CD8-positive, alpha-beta memory T cell (primary cell): Measurements from ENCODE around the gene GXYLT1. TPM values are rescaled to one million over a fixed set of nuclear protein-coding genes. Genes with fewer than 3 reads are reported as not detected.

Source experiments
- CTCF ChIA-PET: fragments of 350-600 bp; sonication (Branson Sonifier 250); formaldehyde crosslinking; loops from one replicate; lab custom pipeline; 2021; ENCODE audit warnings: antibody characterized with exemption; lab: Charles Lee
- POLR2A ChIA-PET: fragments of 350-600 bp; sonication (Branson Sonifier 250); formaldehyde crosslinking; loops from one replicate; lab custom pipeline; 2021; ENCODE audit warnings: antibody characterized with exemption; lab: Charles Lee
- DNase-seq, 5 donors: peaks; one replicate each; pipeline versions ENCODE4 v3.0.0 to v3.0.0-alpha.2; 2020 to 2022; ENCODE audit warnings: mixed read lengths in 1 of 5
- H3K27ac ChIP-seq: one replicate; pipeline ENCODE4 v1.7.0; 2013; ENCODE audit warnings: low read depth, mild to moderate bottlenecking, low read length, moderate library complexity
- H3K27me3 ChIP-seq: 2 replicates; pipeline ENCODE4 v1.7.0; 2013; ENCODE audit warnings: low read length, mild to moderate bottlenecking; ENCODE audit not compliant: insufficient read depth, poor library complexity, severe bottlenecking
- H3K36me3 ChIP-seq: 2 replicates; pipeline ENCODE4 v1.7.0; 2013; ENCODE audit warnings: mild to moderate bottlenecking, low read length, moderate library complexity; ENCODE audit not compliant: insufficient read depth
- H3K4me1 ChIP-seq: 2 replicates; pipeline ENCODE4 v1.7.0; 2013; ENCODE audit warnings: mild to moderate bottlenecking, low read length, moderate library complexity; ENCODE audit not compliant: insufficient read depth
- H3K4me3 ChIP-seq: 2 replicates; pipeline ENCODE4 v1.7.0; 2013; ENCODE audit warnings: mild to moderate bottlenecking, low read length
- H3K9me3 ChIP-seq: 2 replicates; pipeline ENCODE4 v1.7.0; 2013; ENCODE audit warnings: mild to moderate bottlenecking, low read length
- H3K27ac Mint-ChIP-seq, 8 donors: one replicate each; pipeline ENCODE4 v1.8.0; 2020 to 2021; ENCODE audit warnings: mixed read lengths in 8 of 8, mild to moderate bottlenecking in 6 of 8, inconsistent platforms in 3 of 8, moderate library complexity in 3 of 8
- H3K27me3 Mint-ChIP-seq, 2 donors: one replicate each; pipeline ENCODE4 v1.8.0; 2020 to 2021; ENCODE audit warnings: mixed read lengths in 2 of 2, mild to moderate bottlenecking in 1 of 2, moderate library complexity in 1 of 2
- H3K36me3 Mint-ChIP-seq, 3 donors: one replicate each; pipeline ENCODE4 v1.8.0; 2020 to 2021; ENCODE audit warnings: mixed read lengths in 3 of 3, inconsistent platforms in 1 of 3, mild to moderate bottlenecking in 1 of 3
- H3K4me1 Mint-ChIP-seq, 3 donors: one replicate each; pipeline ENCODE4 v1.8.0; 2020 to 2021; ENCODE audit warnings: mixed read lengths in 3 of 3, inconsistent platforms in 1 of 3, mild to moderate bottlenecking in 1 of 3
- H3K4me3 Mint-ChIP-seq, 7 donors: one replicate each; pipeline ENCODE4 v1.8.0; 2020 to 2021; ENCODE audit warnings: mixed read lengths in 7 of 7, mild to moderate bottlenecking in 6 of 7, moderate library complexity in 4 of 7, inconsistent platforms in 2 of 7
- H3K9me3 Mint-ChIP-seq, 5 donors: one replicate each; pipeline ENCODE4 v1.8.0; 2020 to 2022; ENCODE audit warnings: mixed read lengths in 5 of 5, mild to moderate bottlenecking in 3 of 5, moderate library complexity in 2 of 5, inconsistent platforms in 1 of 5
- polyA plus RNA-seq: library from polyadenylated mRNA; unstranded; fragments of 300-500 nt; fragmentation: Illumina TruSeq; gene quantifications from one replicate; pipeline ENCODE4 v1.2.3, GENCODE V29; 2021
- total RNA-seq, 2 experiments: library from RNA; stranded (reverse); gene quantifications; one replicate each; pipeline ENCODE4 v1.2.3, GENCODE V29; 2021

GXYLT1 gene
- total and polyA plus RNA-seq, 3 experiments from 2014 or later = 2.8 to 13.2 (median 11.6) TPM

GRCh38 chr12:42128888-42129287 lies 15.8 kb downstream of the GXYLT1 start:
- no peak for DNase-seq
- no peaks in the 10 kb centered on the region for H3K36me3 ChIP-seq
- Mint-ChIP-seq H3K4me3 (no peak overlapping the region), H3K4me1 (peaks cover 38 to 61% (median 46%) of the 10 kb centered on the region in 3 donors), H3K27ac (no peak overlapping the region), H3K36me3 (peaks cover 0 to 4% (median 1%) of the 10 kb centered on the region in 3 donors), H3K27me3 (no peaks in the 10 kb centered on the region), H3K9me3 (no peaks in the 10 kb centered on the region)
- no peaks in the 10 kb centered on the region for H3K9me3 ChIP-seq
- H3K4me3 ChIP-seq = no peak overlapping the region
- ChIA-PET POLR2A (no interaction called here), CTCF (interaction anchor here (1.1 kb wide), 1 partner anchor 9 kb away, joined by 4 read pairs; no protein-coding TSS in a partner anchor)
- no peak overlapping the region for H3K27ac ChIP-seq
- H3K27me3 ChIP-seq = no peaks in the 10 kb centered on the region
- no peaks in the 10 kb centered on the region for H3K4me1 ChIP-seq

- POLR2A ChIA-PET = no interaction called here
- H3K4me1 Mint-ChIP-seq = peaks cover 34 to 55% (median 40%) of the 10 kb centered on the region in 3 donors
- H3K4me3 Mint-ChIP-seq = no peak overlapping the region
- CTCF ChIA-PET = interaction anchor here (1.1 to 1.5 kb wide), 2 partner anchors 9 to 205 kb away, joined by 3 to 4 read pairs; no protein-coding TSS in a partner anchor
- Histone ChIP-seq H3K27ac (no peak overlapping the region), H3K27me3 (no peaks in the 10 kb centered on the region), H3K9me3 (no peaks in the 10 kb centered on the region), H3K4me3 (no peak overlapping the region), H3K36me3 (no peaks in the 10 kb centered on the region), H3K4me1 (no peaks in the 10 kb centered on the region)
- no peaks in the 10 kb centered on the region for H3K9me3 Mint-ChIP-seq
- no peaks in the 10 kb centered on the region for H3K27me3 Mint-ChIP-seq
- H3K27ac Mint-ChIP-seq = no peak overlapping the region
- H3K36me3 Mint-ChIP-seq = peaks cover 0 to 2% (median 1%) of the 10 kb centered on the region in 3 donors
- DNase-seq = no peak
Measured at GRCh38 chr12:42128327-42128726, 16.3 kb downstream of the GXYLT1 start.

- no peak for DNase-seq
- Mint-ChIP-seq H3K4me1 (peaks cover 27 to 44% (median 33%) of the 10 kb centered on the region in 3 donors), H3K36me3 (peaks cover 0 to 2% (median 1%) of the 10 kb centered on the region in 3 donors), H3K27me3 (no peaks in the 10 kb centered on the region), H3K4me3 (no peak overlapping the region), H3K9me3 (no peaks in the 10 kb centered on the region), H3K27ac (peak overlapping the region in 1 of 8 donors; percentile 21)
- Histone ChIP-seq H3K36me3 (no peaks in the 10 kb centered on the region), H3K4me1 (no peaks in the 10 kb centered on the region), H3K27ac (no peak overlapping the region), H3K4me3 (no peak overlapping the region), H3K9me3 (no peaks in the 10 kb centered on the region), H3K27me3 (no peaks in the 10 kb centered on the region)
- POLR2A ChIA-PET = no interaction called here
- CTCF ChIA-PET = interaction anchor here (1.5 kb wide), 1 partner anchor 206 kb away, joined by 3 read pairs; no protein-coding TSS in a partner anchor
Measured at GRCh38 chr12:42126963-42127362, 17.7 kb downstream of the GXYLT1 start.

- DNase-seq = no peak
- Histone ChIP-seq H3K27me3 (no peaks in the 10 kb centered on the region), H3K4me3 (no peak overlapping the region), H3K27ac (no peak overlapping the region), H3K36me3 (no peaks in the 10 kb centered on the region), H3K4me1 (no peaks in the 10 kb centered on the region), H3K9me3 (no peaks in the 10 kb centered on the region)
- Mint-ChIP-seq H3K36me3 (peaks cover 0 to 6% (median 5%) of the 10 kb centered on the region in 3 donors), H3K4me3 (no peak overlapping the region), H3K27me3 (no peaks in the 10 kb centered on the region), H3K27ac (no peak overlapping the region), H3K9me3 (no peaks in the 10 kb centered on the region), H3K4me1 (peaks cover 14 to 33% (median 17%) of the 10 kb centered on the region in 3 donors)
- CTCF ChIA-PET = interaction anchor here (1.3 kb wide), 1 partner anchor 20 kb away, joined by 4 read pairs; the partner anchor contains the start of gene GXYLT1
- POLR2A ChIA-PET = no interaction called here
Measured at GRCh38 chr12:42125388-42125767, 19.3 kb downstream of the GXYLT1 start.

GRCh38 chr12:42124764-42125387 lies 19.8 kb downstream of the GXYLT1 start:
- Histone ChIP-seq H3K27me3 (no peaks in the 10 kb centered on the region), H3K27ac (no peak overlapping the region), H3K4me3 (no peak overlapping the region), H3K9me3 (no peaks in the 10 kb centered on the region), H3K4me1 (no peaks in the 10 kb centered on the region), H3K36me3 (no peaks in the 10 kb centered on the region)
- no peak overlapping the region for H3K27ac Mint-ChIP-seq
- H3K4me1 Mint-ChIP-seq = peaks cover 10 to 32% (median 16%) of the 10 kb centered on the region in 3 donors
- CTCF ChIA-PET = no interaction called here
- H3K4me3 Mint-ChIP-seq = no peak overlapping the region
- peaks cover 0 to 7% (median 6%) of the 10 kb centered on the region in 3 donors for H3K36me3 Mint-ChIP-seq
- H3K27me3 Mint-ChIP-seq = no peaks in the 10 kb centered on the region
- POLR2A ChIA-PET = no interaction called here
- no peaks in the 10 kb centered on the region for H3K9me3 Mint-ChIP-seq
- no peak for DNase-seq

GRCh38 chr12:42119085-42119633 lies 25.5 kb downstream of the GXYLT1 start:
- H3K27me3 ChIP-seq = no peaks in the 10 kb centered on the region
- Mint-ChIP-seq H3K4me3 (no peak overlapping the region), H3K27ac (peak overlapping the region in 3 of 8 donors; percentile 15 to 77 (median 46)), H3K4me1 (peaks cover 7 to 19% (median 14%) of the 10 kb centered on the region in 3 donors), H3K9me3 (peaks cover 0 to 3% (median 2%) of the 10 kb centered on the region in 5 donors), H3K36me3 (peaks cover 24 to 34% (median 26%) of the 10 kb centered on the region in 3 donors), H3K27me3 (no peaks in the 10 kb centered on the region)
- no peak for DNase-seq
- H3K4me1 ChIP-seq = no peaks in the 10 kb centered on the region
- no peak overlapping the region for H3K4me3 ChIP-seq
- no peaks in the 10 kb centered on the region for H3K9me3 ChIP-seq
- CTCF ChIA-PET = interaction anchor here (1.2 kb wide), 1 partner anchor 9 kb away, joined by 4 read pairs; no protein-coding TSS in a partner anchor
- H3K27ac ChIP-seq = no peak overlapping the region
- POLR2A ChIA-PET = no interaction called here
- peaks cover 11% of the 10 kb centered on the region for H3K36me3 ChIP-seq

- H3K27me3 Mint-ChIP-seq = no peaks in the 10 kb centered on the region
- H3K9me3 ChIP-seq = no peaks in the 10 kb centered on the region
- ChIA-PET POLR2A (no interaction called here), CTCF (no interaction called here)
- no peak overlapping the region for H3K4me3 Mint-ChIP-seq
- H3K4me1 ChIP-seq = no peaks in the 10 kb centered on the region
- peaks cover 0 to 6% (median 5%) of the 10 kb centered on the region in 5 donors for H3K9me3 Mint-ChIP-seq
- no peak for DNase-seq
- peaks cover 28 to 38% (median 31%) of the 10 kb centered on the region in 3 donors for H3K36me3 Mint-ChIP-seq
- peaks cover 11 to 19% (median 19%) of the 10 kb centered on the region in 3 donors for H3K4me1 Mint-ChIP-seq
- H3K27me3 ChIP-seq = no peaks in the 10 kb centered on the region
- peak overlapping the region in 2 of 8 donors; percentile 52 to 54 for H3K27ac Mint-ChIP-seq
- H3K4me3 ChIP-seq = no peak overlapping the region
- H3K36me3 ChIP-seq = peaks cover 11% of the 10 kb centered on the region
- H3K27ac ChIP-seq = no peak overlapping the region
Measured at GRCh38 chr12:42118136-42118879, 26.4 kb downstream of the GXYLT1 start.
